SK-N-SH (cell line): ENCODE measurements around the gene CUEDC2. TPM values are rescaled to one million over a fixed set of nuclear protein-coding genes. Genes with fewer than 3 reads are reported as not detected.

ENCODE experiments used
- CTCF ChIA-PET: fragments of 300-600, 350-600 bp; formaldehyde crosslinking; extraction: SDS; loops from one replicate; lab custom pipeline; 2021; lab: Yijun Ruan, JAX
- POLR2A ChIA-PET: fragments of 350-600 bp; sonication (Branson Sonifier 250); formaldehyde crosslinking; extraction: SDS; loops from one replicate; lab custom pipeline; 2020; ENCODE audit warnings: antibody characterized with exemption, inconsistent platforms; lab: Yijun Ruan, JAX
- DNase-seq: peaks from one replicate; pipeline ENCODE4 v3.0.0; 2012
- H2AFZ ChIP-seq: fragments of 200-600 bp; sonication (generic); 2 replicates; pipeline ENCODE4 v1.8.1; 2016; ENCODE audit warnings: antibody characterized with exemption, mild to moderate bottlenecking, low read depth
- H3F3A ChIP-seq: fragments of 200-600 bp; sonication (generic); replicated peaks from 2 replicates; pipeline ENCODE3; 2016; ENCODE audit warnings: antibody characterized with exemption, mild to moderate bottlenecking; ENCODE audit not compliant: insufficient read depth
- H3K27ac ChIP-seq, 2 experiments: fragments of 200-500 bp in 1 of 2; fragments of 200-600 bp in 1 of 2; sonication (Bioruptor generic) in 1 of 2; sonication (generic), shearing (Covaris generic) in 1 of 2; 2 replicates each; pipeline versions ENCODE4 v1.5.1 to v1.6.1; 2014 to 2016; ENCODE audit warnings: low read depth in 2 of 2, inconsistent platforms in 1 of 2, low read length in 1 of 2, mild to moderate bottlenecking in 1 of 2, mixed read lengths in 1 of 2
- H3K27me3 ChIP-seq: fragments of 200-600 bp; sonication (generic), shearing (Covaris generic); 2 replicates; pipeline ENCODE4 v1.6.1; 2016; ENCODE audit warnings: mixed run types; ENCODE audit not compliant: insufficient read depth
- H3K36me3 ChIP-seq, 2 experiments: fragments of 200-500 bp in 1 of 2; fragments of 200-600 bp in 1 of 2; sonication (Bioruptor generic) in 1 of 2; sonication (generic) in 1 of 2; replicated peaks in 1 of 2; 2 replicates each; pipeline versions ENCODE3 to v1.5.1; 2014 to 2016; ENCODE audit warnings: low read length in 1 of 2, mild to moderate bottlenecking in 1 of 2; ENCODE audit not compliant: insufficient read depth in 2 of 2, control insufficient read depth in 1 of 2
- H3K4me1 ChIP-seq, 2 experiments: fragments of 200-500 bp in 1 of 2; fragments of 200-600 bp in 1 of 2; sonication (Bioruptor generic) in 1 of 2; sonication (generic), shearing (Covaris generic) in 1 of 2; 2 replicates each; pipeline versions ENCODE4 v1.5.1 to v1.6.1; 2014 to 2016; ENCODE audit warnings: low read depth in 1 of 2, low read length in 1 of 2, mixed run types in 1 of 2; ENCODE audit not compliant: insufficient read depth in 2 of 2, control insufficient read depth in 1 of 2
- H3K4me2 ChIP-seq: fragments of 200-600 bp; sonication (generic), shearing (Covaris generic); 2 replicates; pipeline ENCODE4 v1.6.1; 2017; ENCODE audit warnings: mixed run types
- H3K4me3 ChIP-seq, 2 experiments: fragments of 200-500 bp in 1 of 2; fragments of 200-600 bp in 1 of 2; sonication (Bioruptor generic) in 1 of 2; sonication (generic), shearing (Covaris generic) in 1 of 2; 2 replicates each; pipeline versions ENCODE4 v1.5.1 to v1.8.1; 2014 to 2016; ENCODE audit warnings: low read depth in 2 of 2, inconsistent platforms in 1 of 2, low read length in 1 of 2, mild to moderate bottlenecking in 1 of 2, mixed read lengths in 1 of 2, moderate library complexity in 1 of 2
- H3K79me2 ChIP-seq: fragments of 200-600 bp; sonication (generic); 2 replicates; pipeline ENCODE4 v1.8.1; 2017; ENCODE audit warnings: mild to moderate bottlenecking; ENCODE audit not compliant: insufficient read depth
- H3K9ac ChIP-seq: fragments of 200-600 bp; sonication (generic); 2 replicates; pipeline ENCODE4 v1.6.1; 2017; ENCODE audit warnings: mixed run types
- H3K9me2 ChIP-seq: fragments of 200-600 bp; sonication (generic); 2 replicates; pipeline ENCODE4 v1.6.1; 2017; ENCODE audit warnings: mixed run types
- H3K9me3 ChIP-seq: fragments of 200-600 bp; sonication (generic); 2 replicates; pipeline ENCODE4 v1.6.1; 2017; ENCODE audit warnings: mixed run types, mild to moderate bottlenecking, moderate library complexity
- H4K20me1 ChIP-seq: fragments of 200-600 bp; sonication (generic); 2 replicates; pipeline ENCODE4 v1.6.1; 2017; ENCODE audit warnings: mild to moderate bottlenecking, mixed run types; ENCODE audit not compliant: insufficient read depth
- CHD2 ChIP-seq: fragments of 150-350 bp; IDR thresholded peaks from 2 replicates; pipeline ENCODE4 v1.6.1; 2018; ENCODE audit warnings: low read length; ENCODE audit not compliant: partially characterized antibody
- FOSL2 ChIP-seq: IDR thresholded peaks from 2 replicates; pipeline ENCODE4 v1.4.0; 2012; ENCODE audit warnings: low read depth, mild to moderate bottlenecking, moderate library complexity, borderline replicate concordance
- FOXJ3 ChIP-seq: sonication (generic); formaldehyde crosslinking; IDR thresholded peaks from 2 replicates; pipeline ENCODE4 v1.5.1; 2020; ENCODE audit warnings: mild to moderate bottlenecking, missing genetic modification reagents
- GABPA ChIP-seq: IDR thresholded peaks from 2 replicates; pipeline ENCODE4 v1.4.0; 2012; ENCODE audit warnings: low read depth, mild to moderate bottlenecking
- IRF3 ChIP-seq: fragments of 150-350 bp; IDR thresholded peaks from 2 replicates; pipeline ENCODE4 v1.6.1; 2016; ENCODE audit warnings: mild to moderate bottlenecking, low read depth, low read length
- JUND ChIP-seq: IDR thresholded peaks from 2 replicates; pipeline ENCODE4 v1.4.0; 2012
- MEF2A ChIP-seq: IDR thresholded peaks from 2 replicates; pipeline ENCODE4 v1.4.0; 2012; ENCODE audit warnings: low read depth, borderline replicate concordance
- NFIC ChIP-seq: IDR thresholded peaks from 2 replicates; pipeline ENCODE4 v1.4.0; 2012; ENCODE audit warnings: borderline replicate concordance
- PBX3 ChIP-seq: IDR thresholded peaks from 2 replicates; pipeline ENCODE4; 2012
- REST ChIP-seq: IDR thresholded peaks from 2 replicates; pipeline ENCODE4 v1.6.1; 2012; ENCODE audit warnings: mild to moderate bottlenecking, low read depth, low read length, moderate library complexity
- RXRA ChIP-seq: IDR thresholded peaks from 2 replicates; pipeline ENCODE4 v1.4.0; 2012; ENCODE audit warnings: low read depth, mild to moderate bottlenecking, borderline replicate concordance
- TCF12 ChIP-seq: IDR thresholded peaks from 2 replicates; pipeline ENCODE4 v1.4.0; 2012
- TEAD4 ChIP-seq: IDR thresholded peaks from 2 replicates; pipeline ENCODE4 v1.4.0; 2012; ENCODE audit warnings: mild to moderate bottlenecking, borderline replicate concordance; ENCODE audit not compliant: insufficient read depth
- USF1 ChIP-seq: IDR thresholded peaks from 2 replicates; pipeline ENCODE4 v1.4.0; 2012; ENCODE audit warnings: low read depth, borderline replicate concordance
- USF2 ChIP-seq: fragments of 150-350 bp; IDR thresholded peaks from 2 replicates; pipeline ENCODE4 v1.6.1; 2017; ENCODE audit warnings: antibody characterized with exemption, low read length, low read depth, borderline replicate concordance
- ZBTB33 ChIP-seq: IDR thresholded peaks from 2 replicates; pipeline ENCODE4 v1.4.0; 2012; ENCODE audit warnings: low read depth, borderline replicate concordance
- WGBS: methylation state at CpG from one replicate; pipeline ENCODE4 v1.1.6; 2017; ENCODE audit warnings: low lambda C conversion rate; 5-methylcytosine and 5-hydroxymethylcytosine counted together
- polyA plus RNA-seq, 3 experiments: library from polyadenylated mRNA; depleted of rRNA; stranded (reverse); fragments of >200 nt; gene quantifications; 2 replicates each; pipeline ENCODE4 v1.2.3, GENCODE V29; 2012

Gene CUEDC2
- polyA plus RNA-seq, 1 of the 3 experiments (the other 2 are of a cell fraction), result 162 TPM

- Histone ChIP-seq H3K4me2 (0 out of 2 replicates have a peak overlapping the region, but pooled peaks have one; percentile 19), H4K20me1 (no peaks in the 10 kb centered on the region), H3K4me3 (no peak overlapping the region), H3K9ac (no peak overlapping the region), H3F3A (no peaks in the 10 kb centered on the region), H3K9me3 (no peaks in the 10 kb centered on the region), H2AFZ (no peak overlapping the region), H3K79me2 (no peaks in the 10 kb centered on the region), H3K27ac (no peak overlapping the region), H3K9me2 (no peaks in the 10 kb centered on the region)
- ChIA-PET POLR2A (no interaction called here), CTCF (interaction anchor here (3.0 to 16.5 kb wide), 5 partner anchors 8 to 232 kb away, joined by 22 to 359 read pairs (median 40); partner anchors contain the start of genes FBXL15, NFKB2 and PSD)
- TF ChIP-seq TEAD4, result no peak
- TF ChIP-seq NFIC, result no peak
- no peak for TF ChIP-seq RXRA
- peak; percentile 58; the same call in 1 of the 2 replicates for TF ChIP-seq FOSL2
- TF ChIP-seq FOXJ3 (CRISPR knock-in tag), result no peak
- TF ChIP-seq ZBTB33, result no peak
- TF ChIP-seq USF2, result no peak
- TF ChIP-seq USF1, result no peak
- TF ChIP-seq PBX3, result 0 out of 2 replicates have a peak, but pooled peaks have one; percentile 17
- TF ChIP-seq MEF2A, result no peak
- no peak for TF ChIP-seq JUND
- TF ChIP-seq CHD2, result no peak
- TF ChIP-seq TCF12, result peak; percentile 29; the same call in 1 of the 2 replicates
- TF ChIP-seq IRF3, result no peak
- no peak for TF ChIP-seq GABPA
- TF ChIP-seq REST, result no peak
- TF ChIP-seq, all 33 proteins: peak for 3
- Histone ChIP-seq H3K27me3 (no peaks in the 10 kb centered on the region), H3K36me3 (no peaks in the 10 kb centered on the region), H3K4me1 (peaks cover 0 to 6% of the 10 kb centered on the region in 2 experiments; a peak in 1 of 4 replicates)
- no peak for DNase-seq
- 92% methylated on average over 5 of the region's 18 CpGs for WGBS
Measured at GRCh38 chr10:102401735-102402511, 30.5 kb downstream of the CUEDC2 start.
